HG02759 (cell line): Measurements from ENCODE around the gene TAX1BP3.
A peak's percentile ranks its signal among the peaks of the same experiment; 100 is the strongest.
"Not testable (repeated sequence)": the region's sequence is repeated elsewhere in the genome, so short reads cannot be mapped to it uniquely, and the experiment has no call there.

Experiments
- ATAC-seq: cut with Tn5 transposase; IDR thresholded peaks from one replicate; pipeline ENCODE4 v1.9.1; 2021; ENCODE audit warnings: mild to moderate bottlenecking, moderate library complexity; ENCODE audit not compliant: unreplicated experiment

The TAX1BP3 gene, protein sequence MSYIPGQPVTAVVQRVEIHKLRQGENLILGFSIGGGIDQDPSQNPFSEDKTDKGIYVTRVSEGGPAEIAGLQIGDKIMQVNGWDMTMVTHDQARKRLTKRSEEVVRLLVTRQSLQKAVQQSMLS

DNA sequence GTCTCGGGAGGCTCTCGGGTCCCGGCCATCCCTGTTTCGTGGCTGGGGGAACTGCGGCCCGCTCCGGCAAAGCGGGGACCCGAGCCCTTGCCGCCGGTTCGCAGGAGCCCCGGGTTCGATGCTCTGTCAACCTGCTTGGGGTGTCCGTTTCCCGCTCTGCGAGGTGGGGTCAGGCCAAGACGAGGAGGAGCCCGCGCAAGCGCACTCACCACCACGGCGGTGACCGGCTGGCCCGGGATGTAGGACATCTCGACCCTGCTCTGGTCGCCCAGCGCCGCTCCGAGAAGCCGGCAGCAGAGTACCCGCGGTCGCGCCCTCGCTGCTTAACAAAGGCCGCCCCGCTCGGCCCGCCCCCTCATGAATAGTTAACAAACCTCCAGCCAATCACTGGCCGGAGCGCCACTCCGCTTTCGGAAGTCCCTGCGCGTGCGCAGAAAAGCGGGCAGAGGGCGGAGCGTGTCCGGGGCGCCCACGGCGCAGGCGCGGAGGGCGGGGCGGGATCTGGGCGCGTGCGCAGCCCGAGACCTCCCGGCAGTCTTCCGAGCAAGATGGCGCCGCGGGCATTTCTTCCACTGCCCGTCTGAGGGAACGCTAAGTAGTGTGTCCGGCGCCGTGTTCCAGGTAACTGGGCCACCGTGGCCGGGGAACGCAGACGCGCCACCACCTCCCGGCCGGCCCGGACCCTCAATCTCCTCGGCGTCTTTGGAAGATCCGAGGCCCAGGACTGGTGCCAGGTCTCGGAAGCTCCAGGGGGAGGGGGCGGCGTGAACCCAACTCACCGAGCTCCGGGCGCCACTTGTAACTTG, at the start of gene TAX1BP3, which contains the start of gene EMC6:
TSS of gene TAX1BP3 (minus strand) at position 300 of the 806 bp plus-strand sequence. CDS start at position 248, 52 bp downstream.
TSS of gene EMC6 (plus strand) at position 534 of the 806 bp plus-strand sequence. CDS start 335 bp downstream, outside the sequence.
- peak; percentile 86 for ATAC-seq

DNA sequence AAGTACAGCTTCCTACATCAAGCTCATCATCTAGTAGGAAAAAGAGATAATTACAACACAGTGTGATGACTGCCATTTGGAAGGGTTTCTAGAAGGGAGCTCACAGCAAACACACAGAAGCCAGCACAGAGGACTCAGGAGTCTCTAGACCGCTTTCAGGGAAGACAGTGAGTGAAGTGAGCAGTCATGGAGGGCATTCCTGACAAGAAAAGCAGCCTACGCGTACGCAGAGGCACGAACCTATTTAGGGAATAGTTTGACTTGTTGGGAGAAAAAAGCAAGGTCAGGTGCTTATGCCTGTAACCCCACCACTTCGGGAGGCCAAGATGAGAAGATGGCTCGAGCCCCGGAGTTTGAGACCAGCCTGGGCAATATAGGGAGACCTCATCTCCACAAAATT, 46.9 kb upstream of the TAX1BP3 start:
- ATAC-seq = no peak

DNA sequence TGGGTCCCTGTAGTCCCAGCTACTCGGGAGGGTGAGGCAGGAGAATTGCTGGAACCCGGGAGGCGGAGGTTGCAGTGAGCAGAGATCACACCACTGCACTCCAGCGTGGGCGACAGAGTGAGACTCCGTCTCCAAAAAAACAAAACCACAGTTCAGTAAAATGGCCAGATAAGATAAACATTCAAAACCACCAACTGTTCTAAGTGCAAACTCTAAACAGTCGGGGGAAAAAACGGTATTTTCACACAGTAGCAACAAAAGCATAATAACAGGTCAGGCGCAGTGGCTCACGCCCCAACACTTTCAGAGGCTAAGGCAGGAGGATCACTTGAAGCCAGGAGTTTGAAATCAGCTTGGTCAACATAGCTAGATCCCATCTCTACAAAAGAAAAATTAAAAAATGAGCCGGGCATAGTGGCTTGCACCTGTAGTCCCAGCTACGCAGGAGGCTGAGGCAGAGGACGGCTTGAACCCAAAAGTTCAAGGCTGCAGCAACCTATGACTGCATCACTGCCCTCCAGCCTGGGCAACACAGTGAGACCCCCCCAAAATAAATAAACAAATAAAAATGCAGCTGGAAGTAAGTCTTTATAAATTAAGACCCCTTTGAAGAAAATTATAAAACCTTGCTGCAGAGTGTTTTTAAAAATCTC, 44.6 kb upstream of the TAX1BP3 start:
- ATAC-seq = no peak

GRCh38 chr17:3710951-3711383, 42.6 kb upstream of the TAX1BP3 start:
- peak; percentile 94 for ATAC-seq

DNA sequence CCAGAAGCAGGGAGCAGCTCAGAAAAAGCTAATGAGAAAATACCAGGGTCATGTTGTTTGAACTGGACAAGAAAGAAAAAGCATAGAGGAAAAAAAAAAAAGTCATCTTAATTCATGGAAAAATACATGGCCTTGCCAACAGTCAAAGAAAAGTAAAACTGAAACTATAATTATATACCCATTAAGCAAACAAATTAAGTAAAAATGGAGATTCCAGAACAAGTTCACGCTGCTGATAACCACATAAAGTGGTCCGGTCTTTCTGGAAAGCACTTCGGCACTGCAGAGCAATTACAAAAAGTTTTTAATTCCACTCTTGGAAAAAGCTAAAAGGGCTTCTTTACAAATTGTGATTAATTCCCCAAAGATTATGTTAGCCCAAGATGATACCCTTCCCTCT, 40.0 kb upstream of the TAX1BP3 start:
- ATAC-seq = no peak

- ATAC-seq = not testable (repeated sequence)
These were observed 37.3 kb upstream of the TAX1BP3 start for GRCh38 chr17:3705718-3705984.

DNA sequence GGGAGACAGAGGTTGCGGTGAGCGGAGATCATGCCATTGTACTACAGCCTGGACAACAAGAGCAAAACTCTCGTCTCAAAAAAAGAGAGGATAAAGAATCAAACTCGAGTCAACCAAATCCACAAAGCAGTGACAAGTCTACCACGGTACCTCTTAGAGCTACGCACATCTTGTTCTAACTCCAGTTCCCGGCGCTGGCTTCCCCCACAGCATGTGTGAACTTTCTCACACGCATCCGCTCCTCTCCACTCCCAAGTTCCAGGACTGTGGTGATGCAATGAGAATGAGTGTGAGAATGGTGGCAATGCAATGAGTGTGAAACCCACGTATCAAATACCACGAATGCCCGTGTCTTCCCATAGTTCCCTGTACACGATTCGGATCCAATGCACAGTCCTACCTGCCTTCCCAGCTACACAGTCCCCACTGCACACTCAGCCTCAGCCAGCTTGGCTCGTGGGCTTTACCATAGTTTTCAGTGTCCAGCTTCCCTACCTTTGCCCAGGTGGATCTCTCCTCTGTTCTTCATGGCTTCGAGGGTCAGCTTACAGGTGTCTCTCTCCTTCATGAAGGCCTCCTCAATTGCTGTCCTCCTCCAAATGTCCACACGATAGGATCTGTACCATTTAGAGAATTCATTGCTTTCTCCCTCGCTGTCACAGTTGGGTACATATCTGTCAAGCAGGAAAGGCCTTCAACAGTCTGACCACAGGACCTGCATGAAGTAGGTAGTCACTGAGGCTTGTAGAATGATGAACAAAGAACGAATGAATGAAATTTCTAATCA, 36.7 kb upstream of the TAX1BP3 start:
- ATAC-seq = no peak

- not testable (repeated sequence) for ATAC-seq
These were observed 33.7 kb upstream of the TAX1BP3 start for GRCh38 chr17:3702041-3702539.

GRCh38 chr17:3699951-3700350, 31.6 kb upstream of the TAX1BP3 start:
- no peak for ATAC-seq

DNA sequence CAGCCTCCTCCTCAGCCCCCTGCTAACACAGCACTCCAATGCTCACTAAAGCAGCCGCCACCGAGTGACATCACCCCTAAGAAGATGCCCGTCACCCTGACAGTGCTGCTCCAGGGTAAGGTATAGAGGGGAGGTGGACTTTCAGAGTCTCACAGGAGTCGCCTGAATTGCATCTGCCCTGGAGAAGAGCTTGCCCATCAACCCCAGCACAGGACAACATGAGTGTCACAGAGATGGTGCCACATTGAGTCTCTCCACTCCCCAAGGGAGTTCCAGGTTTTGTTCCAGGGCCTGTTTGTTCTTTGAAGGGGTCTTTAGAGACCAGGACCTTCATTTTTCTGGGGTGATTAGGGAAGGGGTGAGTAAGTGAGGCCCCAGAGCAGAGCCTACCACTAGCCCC, 29.8 kb upstream of the TAX1BP3 start:
- no peak for ATAC-seq

GRCh38 chr17:3697103-3697476, 28.7 kb upstream of the TAX1BP3 start:
- ATAC-seq = no peak

- peak; percentile 36 for ATAC-seq
These were observed 27.5 kb upstream of the TAX1BP3 start, which contains the start of gene P2RX5 for GRCh38 chr17:3695723-3696411. P2RX5 (minus strand) TSS chr17:3696155; CDS start chr17:3696005, 150 bp downstream.

DNA sequence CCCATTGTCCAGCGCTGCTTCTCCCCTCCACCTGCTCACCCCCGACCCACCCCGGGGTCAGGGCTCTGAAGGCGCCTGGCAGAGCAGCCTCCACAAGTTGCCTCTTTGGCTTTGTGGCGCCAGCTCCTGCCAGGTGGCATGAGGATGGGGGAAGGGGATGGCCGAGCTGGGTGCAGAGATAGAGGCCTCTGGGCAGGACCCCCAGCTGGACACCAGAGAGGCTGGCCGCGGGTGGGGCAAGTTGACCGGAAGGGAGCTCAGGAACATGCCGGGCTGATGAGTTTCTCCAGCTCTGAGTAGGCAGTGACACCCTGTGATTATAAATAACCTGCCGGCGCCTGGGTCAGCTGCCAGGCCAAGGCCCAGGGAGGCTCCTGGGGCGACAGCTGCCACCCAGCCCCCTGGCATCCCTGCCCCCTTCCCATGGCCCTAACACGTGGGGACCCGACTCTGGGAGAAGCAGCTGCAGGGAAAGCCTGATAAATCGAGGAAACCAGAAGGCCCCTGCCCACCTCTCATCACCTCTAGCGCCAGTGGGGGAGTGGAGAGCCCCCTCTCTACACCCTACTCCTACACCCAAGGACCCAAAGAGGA, 26.8 kb upstream of the TAX1BP3 start:
- no peak for ATAC-seq

DNA sequence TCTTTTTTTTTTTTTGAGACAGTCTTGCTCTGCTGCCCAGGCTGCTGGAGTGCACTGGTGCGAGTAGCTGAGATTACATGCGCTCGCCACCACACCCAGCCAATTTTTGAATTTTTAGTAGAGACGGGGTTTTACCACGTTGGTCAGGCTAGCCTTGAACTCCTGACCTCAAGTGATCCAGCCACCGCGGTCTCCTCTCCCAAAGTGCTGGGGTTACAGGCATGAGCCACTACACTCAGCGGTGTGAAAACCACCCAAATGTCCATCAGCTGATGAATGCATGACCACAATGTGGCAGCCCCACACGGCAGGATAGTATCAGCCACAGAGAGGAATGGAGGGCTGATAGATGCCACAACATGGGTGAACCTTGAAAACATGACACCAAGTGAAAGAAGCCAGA, 25.5 kb upstream of the TAX1BP3 start:
- peak; percentile 62 for ATAC-seq

- no peak for ATAC-seq
These were observed 24.8 kb upstream of the TAX1BP3 start for GRCh38 chr17:3693141-3693540.

DNA sequence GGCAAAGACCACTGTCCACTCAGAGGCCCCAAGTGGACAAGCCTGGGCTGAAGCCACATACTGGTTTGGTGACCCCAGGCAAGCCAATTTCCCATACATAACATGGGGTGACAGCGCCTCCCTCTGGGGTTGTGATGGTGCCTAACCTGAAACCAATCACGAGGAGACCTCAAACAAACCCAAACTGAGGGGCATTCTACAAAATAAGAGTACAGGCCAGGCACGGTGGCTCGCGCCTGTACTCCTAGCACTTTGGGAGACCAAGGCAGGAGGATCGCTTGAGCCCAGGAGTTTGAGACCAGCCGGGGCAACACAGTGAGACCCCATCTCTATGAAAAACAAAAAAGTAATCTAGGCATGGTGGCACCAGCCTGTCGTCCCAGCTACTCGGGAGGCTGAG, 24.0 kb upstream of the TAX1BP3 start:
- ATAC-seq = no peak

DNA sequence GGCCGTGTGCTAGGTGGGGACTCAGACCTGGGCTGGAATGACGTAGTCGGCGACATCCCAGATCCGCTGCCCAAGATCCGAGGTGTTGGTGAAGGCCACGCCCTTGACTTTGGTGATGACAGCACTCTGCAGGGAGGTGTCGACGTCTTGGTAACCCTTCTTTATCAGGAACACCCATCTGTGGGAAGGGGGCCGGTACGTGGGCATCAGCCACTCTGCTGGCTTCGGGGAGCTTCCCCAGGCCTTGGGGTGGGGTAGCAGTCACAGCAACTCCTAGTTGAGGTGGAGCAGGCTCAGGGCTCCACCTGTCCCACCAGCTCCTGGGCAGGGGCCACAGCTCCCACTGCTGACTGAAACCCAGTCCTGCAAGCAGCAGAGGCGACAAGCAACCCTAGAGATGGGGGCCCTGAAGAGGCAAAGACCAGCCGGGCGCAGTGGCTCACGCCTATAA, 23.3 kb upstream of the TAX1BP3 start:
- ATAC-seq = no peak

- ATAC-seq = no peak
These were observed 21.8 kb upstream of the TAX1BP3 start for GRCh38 chr17:3690094-3690715.

DNA sequence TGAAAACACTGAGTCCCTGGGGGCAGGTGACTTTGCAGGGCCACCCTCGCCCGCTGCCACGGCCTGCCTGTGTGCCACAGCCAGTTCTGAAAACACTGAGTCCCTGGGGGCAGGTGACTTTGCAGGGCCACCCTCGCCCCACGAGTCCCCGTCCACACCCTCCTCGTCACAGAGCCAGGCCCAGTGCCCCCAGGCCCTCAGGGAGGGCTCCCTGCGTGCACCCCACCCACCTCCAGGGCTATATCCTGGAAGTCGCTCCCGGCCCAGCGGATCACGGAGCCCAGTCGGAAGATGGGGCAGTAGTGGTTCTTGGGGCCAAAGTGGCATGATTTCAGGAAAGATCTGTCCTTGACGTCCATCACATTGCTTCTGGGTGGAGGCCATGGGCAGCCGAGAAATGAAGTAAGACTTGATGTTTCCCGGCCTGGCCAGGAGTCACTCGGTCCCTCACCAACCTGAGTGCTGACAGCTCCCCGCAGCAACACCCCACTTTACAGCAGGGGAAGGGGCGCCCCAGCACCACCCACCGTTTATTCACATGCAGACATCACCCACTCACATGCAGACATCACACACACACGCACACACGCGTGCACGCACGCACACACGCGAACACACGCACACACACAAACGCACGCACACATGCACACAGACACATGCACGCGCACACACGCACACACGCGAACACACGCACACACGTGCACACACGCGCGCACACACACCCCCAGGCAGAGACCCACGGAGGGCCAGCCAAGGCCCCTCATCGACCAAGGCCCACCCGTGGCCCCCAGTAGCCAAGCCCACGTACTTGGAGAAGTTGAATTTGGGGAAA, 21.1 kb upstream of the TAX1BP3 start:
- ATAC-seq = no peak
